GM12891 (cell line): ENCODE data around the gene NAT10.

ENCODE experiments used
- POLR2A ChIP-seq: IDR thresholded peaks from 2 replicates; pipeline ENCODE4 v1.6.1; 2011; ENCODE audit warnings: low read depth, low read length, control low read depth
- POLR2AphosphoS5 ChIP-seq: IDR thresholded peaks from 2 replicates; pipeline ENCODE4 v1.6.1; 2011; ENCODE audit warnings: low read depth, low read length, control low read depth
- TAF1 ChIP-seq: IDR thresholded peaks from 2 replicates; pipeline ENCODE4 v1.6.1; 2011; ENCODE audit warnings: low read depth, low read length, control low read depth

DNA sequence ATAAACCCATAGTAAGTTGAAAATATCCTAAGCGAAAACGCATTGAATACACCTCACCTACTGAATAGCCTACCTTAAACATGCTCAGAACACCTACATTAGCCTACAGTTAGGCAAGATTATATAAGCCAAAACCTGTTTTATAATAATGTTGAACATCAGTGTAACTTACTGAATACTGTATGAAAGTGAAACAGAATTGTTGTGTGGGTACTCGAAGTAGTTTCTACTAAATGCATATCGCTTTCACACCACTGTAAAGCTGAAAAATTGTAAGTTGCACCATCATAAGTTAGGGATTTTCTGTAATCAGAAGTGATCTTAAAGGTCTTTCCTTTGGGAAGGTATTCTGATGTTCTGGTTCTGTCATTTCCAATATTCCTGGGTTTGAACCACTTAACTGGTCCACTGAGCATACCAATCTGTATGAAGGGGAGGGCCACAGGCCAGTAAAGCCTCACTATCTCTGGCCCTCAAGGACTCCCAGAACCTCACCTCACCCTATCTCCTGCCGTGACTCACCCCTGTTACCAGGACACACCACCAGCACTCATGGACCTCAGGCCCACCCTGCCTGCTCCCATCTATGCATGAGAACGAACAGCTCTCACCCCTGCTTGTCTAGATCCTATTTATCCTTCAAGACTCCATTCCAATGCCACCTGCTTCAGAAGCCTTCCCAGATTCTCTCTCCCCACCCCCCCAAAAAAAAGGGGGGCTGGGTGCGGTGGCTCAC, 70.0 kb downstream of the NAT10 start:
- TF ChIP-seq POLR2A (no peak), POLR2AphosphoS5 (no peak), TAF1 (no peak)
